T-helper 22 cell (primary cell): ENCODE measurements around the gene NNMT.

Experiments
- DNase-seq: peaks from one replicate; pipeline ENCODE4 v3.0.0-alpha.2; 2020; ENCODE audit warnings: low read depth

Gene NNMT

DNA sequence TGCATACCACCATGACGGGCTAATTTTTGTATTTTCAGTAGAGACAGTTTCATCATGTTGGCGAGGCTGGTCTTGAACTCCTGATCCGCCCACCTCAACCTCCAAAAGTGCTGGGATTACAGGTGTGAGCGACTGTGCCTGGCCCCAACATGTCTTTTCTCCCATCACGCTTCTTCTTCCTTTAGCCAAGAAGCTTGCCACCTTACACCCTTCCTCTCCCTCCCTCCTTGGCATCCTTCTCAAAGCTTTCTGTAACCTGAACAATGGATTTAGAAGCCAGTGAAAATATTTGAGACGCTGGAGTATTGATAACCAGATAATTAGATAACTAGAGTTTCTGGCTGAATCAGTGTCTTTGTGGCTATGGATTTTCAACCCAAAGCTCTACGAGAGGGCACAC is 11.3 kb upstream of the NNMT start:
- DNase-seq = no peak

DNA sequence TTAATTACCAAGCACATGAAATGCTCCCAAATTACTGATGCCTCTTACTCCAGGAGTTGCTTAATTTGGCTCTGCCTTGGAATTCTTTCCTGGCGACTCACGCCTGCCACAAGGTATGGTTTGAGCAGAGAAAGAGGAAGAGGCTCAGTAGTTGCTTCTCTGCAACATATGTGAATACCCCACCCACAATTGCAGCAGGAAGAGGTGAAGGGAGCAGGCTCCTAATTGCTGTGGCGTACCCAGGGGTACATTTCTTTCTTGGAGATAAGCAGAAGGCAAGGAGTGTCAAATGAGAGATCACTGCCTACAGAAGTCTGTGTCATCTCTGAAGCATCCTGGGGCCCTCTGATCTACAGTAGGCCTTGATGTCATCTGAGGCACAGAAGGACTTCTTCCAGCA is 10.6 kb upstream of the NNMT start:
- DNase-seq = no peak

DNA sequence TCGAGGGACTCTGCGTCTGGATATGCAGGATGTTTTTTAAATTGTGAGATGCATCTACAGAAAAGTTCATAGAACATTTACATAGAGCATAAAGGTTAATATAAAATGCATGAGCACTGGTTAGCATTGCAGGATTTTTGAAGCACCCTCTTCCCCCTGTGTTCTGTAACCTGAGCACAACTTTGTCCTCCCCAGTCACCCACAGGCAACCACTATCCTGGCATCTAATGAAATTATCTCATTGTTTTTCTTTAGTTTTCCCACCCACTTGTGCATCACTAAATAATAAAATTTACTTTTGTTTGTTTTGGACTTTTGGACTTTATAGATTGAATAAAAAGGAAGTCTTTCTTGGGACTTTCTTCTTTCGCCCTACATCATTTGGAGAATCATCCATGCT is 10.0 kb upstream of the NNMT start:
- no peak for DNase-seq

DNA sequence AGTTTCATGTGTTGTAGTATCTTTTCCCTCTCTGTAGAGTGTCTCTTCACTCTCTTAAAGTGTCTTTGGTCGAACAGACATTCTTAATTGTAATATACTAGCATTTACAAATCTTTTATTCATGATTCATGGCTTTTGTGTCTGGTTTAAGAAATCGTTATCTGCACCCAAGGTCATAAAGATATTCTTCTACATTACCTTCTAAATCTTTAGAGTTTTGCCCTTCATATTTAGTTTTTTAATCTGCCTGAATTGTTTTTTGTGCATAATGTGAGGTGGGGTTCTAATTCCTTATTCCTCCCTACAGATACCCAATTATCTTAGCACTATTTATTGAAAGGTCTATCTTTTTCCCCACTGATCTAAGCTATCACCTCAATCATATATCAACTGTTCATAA is 9.0 kb upstream of the NNMT start:
- DNase-seq = no peak

DNA sequence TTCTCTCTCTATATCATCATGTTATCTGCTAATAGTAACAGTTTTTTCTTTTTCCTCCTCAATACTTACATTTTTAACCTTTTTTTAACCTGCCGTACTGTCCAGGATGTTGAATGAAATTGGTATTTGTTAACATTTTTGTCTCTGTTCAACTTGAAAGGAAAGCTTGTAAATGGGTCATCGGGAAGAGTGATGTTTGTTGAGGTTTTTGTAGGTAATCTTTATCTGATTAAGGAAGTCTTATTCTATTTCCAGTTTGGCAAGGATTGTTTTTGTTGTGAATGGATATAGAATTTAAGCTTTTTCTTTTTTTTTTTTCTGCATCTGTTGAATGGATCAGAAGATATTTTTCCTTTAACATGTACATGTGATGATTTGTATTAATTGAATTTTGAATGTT is 8.1 kb upstream of the NNMT start:
- DNase-seq = no peak

DNA sequence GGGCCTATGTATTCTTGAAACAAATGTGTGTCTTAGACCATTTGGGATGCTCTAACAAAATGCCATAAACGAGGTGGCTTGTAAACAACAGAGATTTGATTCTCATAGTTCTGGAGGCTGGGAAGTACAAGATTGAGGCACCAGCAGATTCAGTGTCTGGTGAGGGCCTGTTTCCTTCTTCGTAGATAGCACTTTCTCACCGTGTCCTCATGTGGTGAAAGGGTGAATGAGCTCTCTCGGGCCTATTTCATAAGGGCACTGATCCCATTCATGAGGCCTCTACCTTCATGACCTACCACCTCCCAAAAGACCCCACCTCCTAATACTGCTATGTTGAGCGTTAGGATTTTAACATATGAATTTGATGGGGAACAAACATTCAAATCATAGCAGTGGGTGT is 6.4 kb upstream of the NNMT start:
- DNase-seq = no peak

DNA sequence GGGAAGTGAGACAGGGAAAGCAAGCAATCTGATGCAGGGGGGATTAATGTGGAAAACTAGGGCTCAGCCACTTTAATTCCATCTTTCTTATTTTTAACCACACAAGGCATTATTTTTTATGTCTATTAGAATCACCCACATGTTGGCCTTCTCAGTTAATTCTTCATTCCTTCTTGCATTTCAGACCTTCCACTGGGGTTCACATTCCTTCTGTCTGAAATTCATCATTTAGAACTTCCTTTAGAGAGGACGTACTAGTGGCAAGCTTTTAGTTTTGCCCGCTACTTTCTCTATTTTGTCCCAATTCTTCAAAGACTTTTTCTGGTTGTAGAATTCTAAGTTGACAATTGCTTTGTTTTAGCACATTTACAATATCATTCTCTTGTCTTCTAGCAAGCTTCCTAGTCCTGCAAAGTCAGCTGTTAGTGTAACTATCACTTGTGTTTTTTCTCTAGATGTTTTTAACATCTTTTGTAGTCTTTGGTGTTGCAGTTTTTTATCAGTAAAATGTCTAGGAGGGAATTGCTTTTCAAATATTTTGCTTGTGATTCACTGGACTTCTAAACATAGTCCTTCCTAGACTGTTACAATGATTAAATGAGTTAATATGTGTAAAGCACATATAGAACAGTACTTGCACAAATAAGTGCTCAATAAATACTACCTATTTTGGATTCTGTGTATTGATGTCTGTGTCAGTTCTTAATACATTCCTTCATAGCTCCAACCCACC is 5.5 kb upstream of the NNMT start:
- DNase-seq = no peak

DNA sequence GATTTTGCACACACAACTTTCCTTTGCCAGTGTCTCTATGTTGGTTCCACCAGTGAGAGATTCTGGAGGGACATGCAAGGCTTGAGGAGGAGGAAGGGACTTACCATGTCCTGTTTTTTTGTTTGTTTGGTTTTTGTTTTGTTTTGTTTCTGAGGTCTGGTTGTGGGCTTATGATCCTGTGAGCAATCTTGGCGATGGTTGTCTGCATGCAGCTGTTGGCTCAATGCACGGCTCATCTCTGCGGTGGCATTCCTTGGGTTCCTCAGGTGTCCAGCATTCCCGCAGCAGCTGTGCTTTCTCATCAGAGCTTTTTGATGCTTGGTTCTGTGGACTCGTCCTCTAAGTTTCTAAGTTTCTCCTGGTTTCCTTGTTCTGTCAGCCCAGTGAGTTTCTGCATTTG is 4.8 kb upstream of the NNMT start:
- no peak for DNase-seq

DNA sequence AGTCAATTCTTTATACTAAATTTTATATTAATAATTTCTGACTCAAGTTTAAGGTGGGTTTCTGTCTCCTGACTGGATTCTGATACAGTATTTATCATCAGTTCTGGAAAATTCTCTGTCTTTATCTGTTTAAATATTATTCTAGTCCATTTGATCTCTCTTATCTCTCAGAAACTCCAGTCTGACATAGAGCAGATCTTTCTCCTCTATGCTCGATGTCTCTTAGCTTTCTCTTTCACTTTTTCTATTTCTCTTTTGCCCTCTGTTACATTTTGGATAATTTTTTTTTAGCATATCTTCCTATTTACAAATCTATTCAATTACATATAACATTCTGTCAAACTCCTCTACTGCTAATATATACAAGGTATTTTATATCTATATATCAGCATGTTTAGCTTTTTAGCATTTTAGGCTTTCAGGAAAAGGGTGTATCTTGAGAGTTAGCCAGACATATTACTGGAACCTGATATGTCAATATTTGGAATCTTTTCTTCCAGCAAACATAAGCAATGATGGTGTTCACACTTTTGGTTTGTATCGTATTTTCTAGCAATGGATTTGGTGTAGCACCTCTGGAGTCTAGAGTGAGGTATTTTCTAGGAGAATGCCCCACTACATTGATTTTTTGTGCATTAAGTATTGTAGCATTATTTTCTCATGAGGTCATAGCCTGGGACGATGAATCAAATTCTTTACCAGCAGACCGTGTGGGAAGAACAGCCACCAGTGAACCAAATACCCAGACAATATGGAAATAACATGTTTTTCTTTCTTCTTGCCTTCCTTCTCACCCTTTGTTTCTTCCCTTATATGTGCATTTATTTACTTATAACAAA is 4.1 kb upstream of the NNMT start:
- no peak for DNase-seq

DNA sequence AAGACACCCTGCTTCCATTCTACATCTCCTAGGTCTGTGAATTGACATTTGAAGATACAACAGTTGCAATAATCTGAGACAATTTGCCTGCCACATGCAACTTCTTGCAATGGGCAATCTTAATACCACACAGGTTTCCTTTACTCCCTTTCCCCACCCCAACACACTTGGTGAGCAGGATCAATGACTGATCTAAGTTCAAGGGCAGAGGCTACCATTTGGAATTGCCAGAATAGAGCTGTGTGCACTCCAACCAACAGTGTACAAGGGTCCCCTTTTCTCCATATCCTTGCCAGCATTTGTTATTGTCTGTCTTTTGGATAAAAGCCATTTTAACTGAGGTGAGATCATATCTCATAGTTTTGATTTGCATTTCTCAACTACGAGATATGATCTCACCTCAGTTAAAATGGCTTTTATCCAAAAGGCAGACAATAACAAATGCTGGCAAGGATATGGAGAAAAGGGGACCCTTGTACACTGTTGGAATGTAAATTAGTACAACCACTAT is 2.9 kb upstream of the NNMT start:
- DNase-seq = no peak

DNA sequence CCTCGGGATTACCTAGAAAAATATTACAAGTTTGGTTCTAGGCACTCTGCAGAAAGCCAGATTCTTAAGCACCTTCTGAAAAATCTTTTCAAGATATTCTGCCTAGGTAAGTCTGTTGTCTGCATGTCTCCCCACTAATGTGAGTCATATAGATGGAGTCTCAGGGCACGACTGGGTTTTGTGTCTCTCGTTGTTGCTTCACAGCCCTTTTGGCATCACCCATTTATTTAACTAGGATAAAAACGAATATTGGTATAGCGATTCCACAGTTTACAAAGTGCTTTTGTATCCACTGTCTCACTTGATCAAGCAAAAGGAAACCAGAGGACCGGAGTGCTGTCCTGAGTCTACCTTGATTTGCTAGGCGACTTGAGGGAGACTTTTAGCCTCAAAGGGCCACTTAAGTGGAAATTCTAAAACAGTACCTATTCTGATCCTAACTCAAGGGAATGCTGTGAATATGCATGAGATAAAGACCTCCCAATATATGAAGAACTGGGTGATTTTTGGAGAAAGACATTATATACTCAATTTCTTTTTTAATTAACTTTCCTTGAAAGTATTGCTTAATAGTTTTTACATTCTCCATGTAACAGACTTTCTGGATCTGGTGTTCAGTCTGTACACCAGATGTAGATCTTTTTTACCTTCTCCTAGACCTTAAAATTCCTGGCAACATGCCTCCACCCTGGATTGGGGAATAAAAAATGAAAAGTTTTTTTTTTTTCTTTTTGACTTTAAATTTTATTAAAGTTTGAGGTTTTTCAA is 590 bp downstream of the NNMT start:
- no peak for DNase-seq

DNA sequence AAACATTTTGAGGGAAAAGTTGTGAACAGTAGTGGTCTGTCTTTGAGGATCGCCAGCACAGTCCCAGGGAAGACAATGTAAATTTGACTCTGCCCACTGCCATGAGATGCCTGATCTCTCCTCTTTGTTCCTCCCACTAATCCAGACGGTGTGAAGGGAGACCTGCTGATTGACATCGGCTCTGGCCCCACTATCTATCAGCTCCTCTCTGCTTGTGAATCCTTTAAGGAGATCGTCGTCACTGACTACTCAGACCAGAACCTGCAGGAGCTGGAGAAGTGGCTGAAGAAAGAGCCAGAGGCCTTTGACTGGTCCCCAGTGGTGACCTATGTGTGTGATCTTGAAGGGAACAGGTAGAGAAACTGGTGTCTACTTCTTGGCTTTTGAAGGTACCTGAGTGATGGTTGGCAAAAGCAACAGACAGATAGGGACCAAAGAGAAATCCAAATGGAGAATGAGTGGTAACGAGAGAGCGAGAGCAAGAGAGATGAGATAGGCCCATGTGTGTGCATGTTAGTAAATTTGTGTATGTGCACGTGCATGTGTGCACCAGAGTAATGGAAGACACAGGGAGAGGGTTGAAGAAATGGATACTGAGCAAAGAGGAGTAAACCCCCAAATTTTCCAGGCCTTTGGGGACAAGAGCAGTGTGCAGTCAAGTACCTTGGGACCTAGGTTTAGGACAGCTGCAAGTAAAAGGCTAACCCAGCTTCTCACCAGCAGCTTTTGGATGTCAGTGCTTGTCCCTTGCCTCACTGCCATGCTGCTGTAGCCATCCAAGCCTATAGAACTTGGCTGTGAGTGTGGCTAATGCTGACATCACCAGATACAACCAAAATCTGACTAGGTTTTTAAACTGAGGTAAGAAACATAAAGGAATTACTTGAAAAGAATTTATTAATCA is 1.9 kb downstream of the NNMT start:
- DNase-seq = no peak

DNA sequence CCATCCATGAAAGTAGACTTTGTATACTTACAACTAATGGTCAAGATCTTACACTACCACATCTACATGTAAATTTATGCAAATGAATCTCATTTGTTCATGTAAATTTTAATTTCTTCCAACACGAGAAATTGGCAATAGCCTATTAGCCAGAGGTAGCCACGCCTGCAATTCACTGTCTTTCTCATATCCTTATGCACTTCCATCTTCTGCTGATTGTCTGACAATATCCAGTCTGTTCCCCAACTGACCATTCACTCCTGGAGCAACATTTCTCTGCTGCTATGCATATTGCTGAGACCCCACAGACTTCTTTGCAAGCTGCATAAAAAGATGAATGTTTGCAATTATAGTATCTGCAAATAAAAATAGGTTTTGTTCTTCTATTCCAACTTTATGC is 2.5 kb downstream of the NNMT start:
- no peak for DNase-seq

DNA sequence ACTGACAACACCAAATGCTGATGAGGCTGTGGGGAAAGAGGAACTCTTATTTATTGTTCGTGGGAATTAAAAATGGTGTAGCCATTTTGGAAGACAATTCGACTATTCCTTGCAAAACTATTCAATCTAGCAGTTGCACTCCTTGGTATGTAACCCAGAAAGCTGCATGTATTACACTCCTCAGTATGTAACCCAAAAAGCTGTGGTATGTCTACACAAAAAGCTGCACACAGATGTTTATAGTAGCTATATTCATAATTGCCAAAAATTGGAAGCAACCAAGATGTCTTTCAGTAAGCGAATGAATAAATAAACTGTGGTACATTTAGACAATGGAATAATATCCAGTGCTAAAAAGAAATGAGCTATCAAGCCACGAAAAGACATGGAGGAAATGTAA is 4.9 kb downstream of the NNMT start:
- no peak for DNase-seq

DNA sequence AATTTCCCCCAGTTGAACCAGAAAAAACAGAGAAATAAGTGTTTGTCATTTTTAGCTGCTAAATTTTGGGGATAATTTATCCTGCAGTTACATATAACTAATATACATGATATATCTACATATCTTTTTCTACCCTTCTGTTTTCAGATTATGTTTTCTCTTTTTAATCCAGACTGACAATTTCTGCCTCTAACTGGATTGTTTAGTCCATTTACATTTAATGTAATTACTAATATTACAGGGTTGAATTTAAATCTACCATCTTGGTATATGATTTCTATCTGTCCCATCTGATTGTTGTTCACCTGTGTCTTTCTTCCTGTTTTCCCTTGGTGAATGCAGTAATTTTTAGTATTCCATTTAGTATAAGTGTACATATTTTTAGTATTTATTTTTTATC is 5.7 kb downstream of the NNMT start:
- no peak for DNase-seq

DNA sequence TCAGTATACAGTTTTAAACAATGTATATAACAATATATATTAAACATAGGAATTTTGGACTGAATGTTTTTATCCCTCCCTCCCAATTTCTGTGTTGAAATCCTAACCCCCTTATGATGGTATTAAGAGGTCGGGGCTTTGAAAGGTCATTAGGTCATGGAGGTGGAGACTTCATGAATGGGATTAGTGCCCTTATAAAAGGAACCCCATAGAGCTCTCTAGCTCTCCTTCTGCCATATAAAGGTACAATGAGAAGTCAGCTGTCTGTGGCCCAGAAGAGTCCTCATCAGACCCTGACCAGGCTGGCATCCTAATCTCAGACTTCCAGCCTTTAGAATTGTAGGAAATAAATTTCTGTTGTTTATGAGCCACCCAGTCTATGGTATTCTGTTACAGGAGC is 6.5 kb downstream of the NNMT start:
- no peak for DNase-seq

DNA sequence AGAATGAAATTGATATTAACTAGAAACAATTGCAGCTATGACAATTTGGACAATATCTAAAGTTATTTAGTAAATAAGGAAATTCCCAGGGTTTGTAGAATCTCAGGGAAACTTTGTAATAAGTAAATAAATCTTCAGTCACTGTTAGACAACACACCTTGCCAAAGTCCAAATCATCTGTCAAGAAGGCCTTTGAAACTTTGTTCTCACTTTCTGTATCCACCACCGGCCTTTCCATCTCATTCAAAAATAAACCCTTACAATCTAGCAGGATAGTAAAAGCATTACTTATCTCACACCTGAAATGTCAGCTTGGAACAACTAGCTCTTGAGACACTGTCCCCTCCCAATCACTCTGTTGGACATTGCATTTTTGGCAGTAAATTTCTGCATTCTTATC is 7.9 kb downstream of the NNMT start:
- DNase-seq = no peak

DNA sequence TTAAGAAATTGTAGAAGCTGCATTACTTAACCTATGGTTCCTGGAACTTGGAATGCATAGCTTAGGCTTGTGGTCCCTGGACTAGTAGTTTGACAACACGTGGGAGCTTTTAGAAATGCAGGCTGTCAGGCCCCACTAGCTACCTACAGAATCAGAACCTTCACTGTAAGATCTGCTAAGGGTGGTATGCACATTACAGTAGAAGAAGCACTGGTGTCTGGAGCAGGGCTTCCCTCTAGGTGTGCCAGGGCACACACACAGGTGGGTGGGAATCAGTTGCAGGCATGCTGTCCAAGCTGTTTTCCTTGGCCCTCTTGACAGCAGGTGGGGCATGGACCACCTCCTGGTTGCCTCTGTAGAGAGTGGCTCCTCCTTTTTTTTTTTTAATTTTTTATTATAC is 8.8 kb downstream of the NNMT start:
- no peak for DNase-seq

DNA sequence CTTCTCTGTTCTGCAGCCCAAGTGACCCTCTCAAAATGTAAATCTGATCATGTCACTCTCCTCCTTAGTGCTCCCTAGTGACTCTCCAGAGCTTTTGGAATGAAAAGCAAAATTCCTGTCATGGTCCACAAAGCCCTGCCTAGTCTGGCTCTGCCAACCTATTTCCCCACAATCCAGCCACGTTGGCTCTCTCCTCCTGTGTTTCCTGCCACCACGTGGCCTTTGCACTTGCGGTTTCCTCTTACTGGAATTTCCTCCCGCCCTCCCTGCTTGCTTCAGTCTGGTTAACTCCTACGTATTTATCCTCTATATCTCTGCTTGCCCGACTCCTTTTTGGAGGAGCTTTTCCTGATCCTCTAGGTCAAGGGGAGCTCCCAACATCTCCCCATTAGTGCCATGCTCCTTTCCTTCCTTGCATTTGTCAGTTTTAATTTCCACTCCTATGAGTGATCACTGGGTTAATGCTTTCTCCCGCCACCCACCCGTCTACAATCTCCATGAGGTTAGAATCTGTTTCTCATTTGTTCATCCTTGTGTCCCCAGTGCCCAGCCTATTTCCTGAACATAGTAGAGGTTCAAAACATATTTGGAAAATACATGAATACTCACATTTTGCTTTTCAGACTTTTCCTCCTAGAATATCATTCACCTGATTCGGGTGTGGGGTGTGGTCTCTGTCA is 11.5 kb downstream of the NNMT start:
- no peak for DNase-seq

DNA sequence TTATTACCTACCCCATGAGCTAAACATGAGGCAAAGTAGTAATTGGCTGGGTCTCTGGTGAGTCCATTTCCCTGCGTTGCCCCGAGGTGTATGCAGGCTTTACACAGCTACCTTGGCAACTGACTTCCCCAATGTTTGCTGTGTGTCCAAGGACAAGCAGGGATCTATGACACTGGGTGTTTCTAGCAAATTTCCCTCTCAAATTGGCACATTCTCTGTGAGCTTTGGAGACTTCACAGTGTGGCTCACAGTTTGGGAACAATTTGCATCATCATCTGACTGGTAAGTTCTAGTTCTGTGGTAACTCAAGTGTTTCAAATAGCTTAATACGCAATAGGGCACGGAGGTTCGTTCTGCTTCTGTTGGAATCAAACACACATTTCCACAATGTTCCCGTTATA is 12.5 kb downstream of the NNMT start:
- no peak for DNase-seq

DNA sequence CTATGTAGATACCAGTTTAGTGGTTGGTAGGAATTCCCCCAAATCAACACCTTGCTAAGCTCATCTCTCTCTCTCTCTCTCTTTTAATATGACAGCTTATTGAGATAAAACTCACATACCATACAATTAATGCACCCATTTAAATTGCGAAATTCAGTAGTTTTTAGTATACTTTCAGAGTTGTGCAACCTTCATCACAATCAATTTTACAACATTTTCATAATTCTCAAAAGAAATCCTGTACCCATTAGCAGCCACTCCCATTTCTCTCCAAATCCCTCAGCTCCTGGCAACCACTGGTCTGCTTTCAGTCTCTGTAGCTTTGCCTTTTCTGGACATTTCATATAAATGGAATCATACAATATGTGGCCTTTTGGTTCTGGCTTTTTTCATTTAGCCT is 13.3 kb downstream of the NNMT start:
- no peak for DNase-seq
